Lower lobe of right lung (tissue), 2 donors: ENCODE data around the gene ELSPBP1. TPM values are rescaled to one million over a fixed set of nuclear protein-coding genes. Genes with fewer than 3 reads are reported as not detected.
"Not testable (repeated sequence)": the region's sequence is repeated elsewhere in the genome, so short reads cannot be mapped to it uniquely, and the experiment has no call there.

Experiments used
- ATAC-seq, 2 donors: fragments of 200-7000 bp; cut with Tn5 transposase; one replicate each; pipeline ENCODE4 v1.9.1; 2020 to 2022; ENCODE audit warnings: mild to moderate bottlenecking in 2 of 2, moderate library complexity in 2 of 2
- DNase-seq: peaks from one replicate; pipeline ENCODE4 v3.0.0-alpha.2; 2020
- H3K27ac ChIP-seq: fragments of 200-600 bp; one replicate; pipeline ENCODE4 v1.8.0; 2022
- H3K27me3 ChIP-seq: fragments of 200-600 bp; one replicate; pipeline ENCODE4 v1.8.0; 2022; ENCODE audit warnings: low read depth
- H3K36me3 ChIP-seq: fragments of 200-600 bp; one replicate; pipeline ENCODE4 v1.8.0; 2022; ENCODE audit warnings: mild to moderate bottlenecking
- H3K4me1 ChIP-seq: fragments of 200-600 bp; one replicate; pipeline ENCODE4 v1.8.0; 2022
- H3K4me3 ChIP-seq: fragments of 200-600 bp; one replicate; pipeline ENCODE4 v1.8.0; 2022; ENCODE audit warnings: mild to moderate bottlenecking
- H3K9me3 ChIP-seq: fragments of 200-600 bp; one replicate; pipeline ENCODE4 v1.8.0; 2022
- intact Hi-C: fragments of 100-400 bp; cut with DNase I; formaldehyde crosslinking; loops from one replicate; pipeline ENCODE4 v1.11.0; 2022
- long read RNA-seq: library from polyadenylated mRNA; unstranded; transcript quantifications from one replicate; pipeline ENCODE4 v2.0.0, GENCODE V29; 2021
- total RNA-seq: library from RNA; stranded (reverse); fragmentation: NEBNext Ultra II Directional; extraction: Animal tissue kit (Norgen Biotek cat#: 25700); gene quantifications from one replicate; pipeline ENCODE4 v1.2.1, GENCODE V29; 2021
- TF ChIP-seq, protein P1 (sequence below): fragments of 200-600 bp; IDR thresholded peaks from one replicate; pipeline ENCODE4 v1.8.0; 2022; ENCODE audit warnings: antibody characterized with exemption, mild to moderate bottlenecking
- donor health status: DM: no; HTN: yes; CAD: no; lungs with severe emphysema.

The ELSPBP1 gene
- total RNA-seq: not detected
- long read RNA-seq: 0 reads

DNA sequence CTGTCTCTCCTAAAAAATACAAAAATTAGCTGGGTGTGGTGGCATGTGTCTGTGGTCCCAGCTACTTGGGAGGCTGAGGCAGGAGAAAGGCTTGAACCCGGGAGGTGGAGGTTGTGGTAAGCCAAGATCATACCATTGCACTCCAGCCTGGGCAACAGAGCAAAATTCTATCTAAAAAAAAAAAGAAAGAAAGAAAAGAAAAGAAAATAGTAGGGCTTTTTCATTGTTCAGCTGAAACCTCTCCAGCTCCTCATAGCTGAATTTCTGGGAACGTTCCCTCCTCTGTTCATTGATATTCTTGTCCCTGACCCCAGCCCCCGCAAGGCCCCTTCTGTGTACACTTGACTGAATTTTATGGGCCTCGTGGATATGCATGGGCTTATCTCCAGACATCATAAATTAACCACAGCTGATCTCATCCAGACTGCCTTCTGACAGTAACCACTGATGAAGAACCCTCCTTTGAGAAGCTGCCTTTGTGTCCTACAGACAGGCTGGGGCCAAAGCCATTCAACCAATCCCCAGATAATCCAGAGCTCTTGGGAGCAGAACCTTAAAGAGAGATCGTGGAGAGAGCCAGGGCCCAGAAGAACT lies at the start of gene ELSPBP1:
TSS of gene ELSPBP1 (plus strand) at position 424 of the 594 bp plus-strand sequence. CDS start 14,036 bp downstream, outside the sequence.
- Histone ChIP-seq H3K27ac (no peak within 1 kb of the TSS), H3K27me3 (peaks cover 14% of the 10 kb centered on the region), H3K9me3 (no peaks in the 10 kb centered on the region), H3K4me3 (no peak within 1 kb of the TSS), H3K4me1 (no peaks in the 10 kb centered on the region), H3K36me3 (no peaks in the 10 kb centered on the region)
- ATAC-seq (no peak), DNase-seq (no peak)
- TF ChIP-seq, protein P1, sequence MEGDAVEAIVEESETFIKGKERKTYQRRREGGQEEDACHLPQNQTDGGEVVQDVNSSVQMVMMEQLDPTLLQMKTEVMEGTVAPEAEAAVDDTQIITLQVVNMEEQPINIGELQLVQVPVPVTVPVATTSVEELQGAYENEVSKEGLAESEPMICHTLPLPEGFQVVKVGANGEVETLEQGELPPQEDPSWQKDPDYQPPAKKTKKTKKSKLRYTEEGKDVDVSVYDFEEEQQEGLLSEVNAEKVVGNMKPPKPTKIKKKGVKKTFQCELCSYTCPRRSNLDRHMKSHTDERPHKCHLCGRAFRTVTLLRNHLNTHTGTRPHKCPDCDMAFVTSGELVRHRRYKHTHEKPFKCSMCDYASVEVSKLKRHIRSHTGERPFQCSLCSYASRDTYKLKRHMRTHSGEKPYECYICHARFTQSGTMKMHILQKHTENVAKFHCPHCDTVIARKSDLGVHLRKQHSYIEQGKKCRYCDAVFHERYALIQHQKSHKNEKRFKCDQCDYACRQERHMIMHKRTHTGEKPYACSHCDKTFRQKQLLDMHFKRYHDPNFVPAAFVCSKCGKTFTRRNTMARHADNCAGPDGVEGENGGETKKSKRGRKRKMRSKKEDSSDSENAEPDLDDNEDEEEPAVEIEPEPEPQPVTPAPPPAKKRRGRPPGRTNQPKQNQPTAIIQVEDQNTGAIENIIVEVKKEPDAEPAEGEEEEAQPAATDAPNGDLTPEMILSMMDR: no peak
- intact Hi-C loops: no loop called here

DNA sequence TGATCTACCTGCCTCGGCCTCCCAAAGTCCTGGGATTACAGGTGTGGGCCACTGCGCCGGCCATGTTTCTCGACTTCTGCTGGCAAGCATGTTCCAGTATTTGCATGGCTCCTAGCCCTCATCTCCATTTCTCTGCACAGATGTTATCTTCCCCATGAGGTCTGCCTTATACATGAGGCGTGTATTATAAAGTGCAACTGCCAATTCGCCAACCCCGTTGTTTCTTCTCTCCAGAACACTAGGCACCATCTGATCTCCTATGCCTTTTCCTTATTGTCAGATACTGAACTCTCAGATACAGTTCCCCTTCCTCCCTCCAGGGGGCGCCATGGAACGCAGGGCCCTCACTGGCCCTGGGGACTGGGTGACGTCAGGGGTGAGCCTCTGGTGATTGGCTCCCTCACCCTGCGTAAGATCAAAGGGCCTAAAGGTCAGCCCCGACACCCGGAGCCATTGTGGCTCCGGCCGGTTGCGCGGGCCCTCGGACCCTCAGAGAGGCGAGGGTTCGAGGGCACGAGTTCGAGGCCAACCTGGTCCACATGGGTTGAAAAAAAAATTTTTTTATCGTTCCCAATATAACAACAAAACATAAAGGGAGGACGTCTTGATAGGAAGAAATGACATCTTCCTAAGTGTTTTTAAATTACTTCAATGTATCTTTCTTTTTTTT lies 44.4 kb upstream of the ELSPBP1 start:
- ATAC-seq, H3K27me3 ChIP-seq, H3K4me1 ChIP-seq, H3K27ac ChIP-seq, H3K4me3 ChIP-seq, DNase-seq, H3K9me3 ChIP-seq, intact Hi-C loops, H3K36me3 ChIP-seq: not testable (repeated sequence)

DNA sequence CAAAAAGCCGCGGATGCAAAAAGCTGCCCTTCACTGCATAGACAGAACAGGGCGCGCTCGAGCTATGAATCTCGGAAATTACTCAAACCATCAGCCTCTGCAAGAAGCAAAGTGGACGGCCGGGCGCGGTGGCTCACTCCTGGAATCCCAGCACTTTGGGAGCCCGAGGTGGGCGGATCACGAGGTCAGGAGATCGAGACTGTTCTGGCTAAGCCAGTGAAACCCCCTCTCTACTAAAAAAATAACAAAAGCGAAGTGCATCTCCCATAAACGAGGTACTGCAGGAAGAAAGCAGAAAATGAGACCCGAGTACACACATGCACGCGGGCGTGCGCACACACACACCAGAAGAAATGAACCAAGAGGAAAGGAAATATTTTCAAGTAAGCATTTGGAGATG lies 42.3 kb upstream of the ELSPBP1 start:
- DNase-seq, H3K4me1 ChIP-seq, H3K4me3 ChIP-seq, H3K36me3 ChIP-seq, intact Hi-C loops, H3K27ac ChIP-seq, H3K9me3 ChIP-seq, H3K27me3 ChIP-seq, ATAC-seq: not testable (repeated sequence)

- H3K4me1 ChIP-seq, H3K4me3 ChIP-seq, H3K36me3 ChIP-seq, H3K9me3 ChIP-seq, DNase-seq, ATAC-seq, H3K27ac ChIP-seq, intact Hi-C loops, H3K27me3 ChIP-seq: not testable (repeated sequence)
Observed at GRCh38 chr19:47955936-47956335, 38.5 kb upstream of the ELSPBP1 start.

DNA sequence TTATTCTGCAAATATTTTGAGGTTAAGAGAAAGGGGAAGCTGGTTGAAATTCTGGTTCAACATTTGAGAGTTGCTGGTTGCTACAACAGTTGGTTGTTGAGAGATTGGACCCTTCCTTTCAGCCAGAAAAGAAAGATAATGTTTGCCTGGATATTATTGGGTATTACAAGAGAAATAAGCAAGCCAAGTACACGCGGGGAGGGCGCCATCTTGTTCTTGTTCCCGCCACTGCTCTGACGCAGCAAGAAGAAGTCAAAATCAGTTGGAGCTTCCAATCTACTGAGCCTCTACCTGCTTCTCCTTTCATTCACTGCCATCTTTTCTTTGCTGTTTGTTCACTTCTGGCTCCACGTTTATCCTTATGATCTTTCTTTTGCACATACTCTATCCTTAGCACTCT lies 20.9 kb upstream of the ELSPBP1 start:
- TF ChIP-seq, protein P1: no peak
- Histone ChIP-seq H3K9me3 (no peaks in the 10 kb centered on the region), H3K27ac (no peak overlapping the region), H3K27me3 (peaks cover 16% of the 10 kb centered on the region), H3K4me1 (no peaks in the 10 kb centered on the region), H3K36me3 (no peaks in the 10 kb centered on the region), H3K4me3 (no peak overlapping the region)
- no peak for DNase-seq
- intact Hi-C loops: no loop called here
- ATAC-seq: no peak

DNA sequence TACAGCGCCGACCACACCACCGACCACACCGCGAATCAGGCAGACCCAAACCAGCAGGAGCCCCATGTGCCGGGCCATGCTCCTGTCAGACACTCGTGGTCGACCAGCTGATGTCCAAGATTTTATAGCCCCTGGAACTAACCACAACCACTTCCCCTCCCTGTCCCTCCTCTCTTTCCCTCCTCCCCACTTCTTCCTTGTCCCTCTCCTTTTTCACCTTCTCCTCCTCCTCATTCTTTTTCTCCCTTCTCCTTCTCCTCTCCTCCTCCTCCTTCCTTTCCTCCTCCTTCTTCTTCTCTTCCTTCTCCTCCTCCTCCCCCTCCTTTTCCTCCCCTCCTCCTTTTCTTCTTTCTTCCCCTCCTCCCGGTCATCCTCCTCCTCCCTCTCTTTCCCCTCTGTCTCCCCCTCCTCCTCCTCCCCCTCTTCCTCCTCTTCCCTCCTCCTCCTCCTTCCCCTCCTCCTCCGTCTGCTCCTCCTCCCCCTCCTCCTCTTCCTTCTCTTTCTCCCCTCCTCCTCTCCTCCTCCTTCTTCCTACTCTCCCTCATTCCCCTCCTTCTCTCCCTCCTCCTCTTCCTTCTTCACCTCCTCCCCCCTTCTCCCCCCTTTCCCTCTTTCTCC lies 3.1 kb upstream of the ELSPBP1 start:
- H3K27me3 ChIP-seq: peaks cover 21% of the 10 kb centered on the region
- no peaks in the 10 kb centered on the region for H3K9me3 ChIP-seq
- no peak for DNase-seq
- intact Hi-C loops: no loop called here
- H3K27ac ChIP-seq: no peak overlapping the region
- H3K4me3 ChIP-seq: no peak overlapping the region
- TF ChIP-seq, protein P1: no peak
- H3K36me3 ChIP-seq: no peaks in the 10 kb centered on the region
- ATAC-seq: no peak
- no peaks in the 10 kb centered on the region for H3K4me1 ChIP-seq

DNA sequence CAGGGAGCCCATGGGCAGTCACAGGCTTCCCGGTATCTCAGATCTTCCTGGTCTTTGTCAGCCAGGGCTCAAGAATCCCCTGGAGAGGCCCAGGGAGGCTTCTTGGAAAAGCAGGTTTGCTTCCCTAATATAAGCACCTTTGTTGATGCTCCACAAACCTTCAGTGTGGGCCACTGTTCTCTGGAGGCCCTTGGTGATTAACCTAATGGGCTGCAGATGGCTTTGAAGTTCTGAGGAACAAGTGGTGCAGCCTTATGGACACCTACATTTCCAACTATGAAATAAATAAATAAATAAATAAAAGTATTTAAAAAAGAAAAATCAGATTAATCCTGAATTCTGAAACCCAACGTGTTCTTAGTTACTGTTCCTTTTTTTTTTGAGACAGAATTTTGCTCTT lies 2.4 kb upstream of the ELSPBP1 start, which contains the start of gene BSPH1:
TSS of gene BSPH1 (minus strand) at position 101 of the 400 bp plus-strand sequence. CDS start at position 12, 89 bp downstream.
- intact Hi-C loops: no loop called here
- H3K9me3 ChIP-seq: no peaks in the 10 kb centered on the region
- no peaks in the 10 kb centered on the region for H3K36me3 ChIP-seq
- H3K27ac ChIP-seq: no peak within 1 kb of the TSS
- H3K4me3 ChIP-seq: no peak within 1 kb of the TSS
- no peaks in the 10 kb centered on the region for H3K4me1 ChIP-seq
- peaks cover 21% of the 10 kb centered on the region for H3K27me3 ChIP-seq
- DNase-seq (no peak), ATAC-seq (no peak)
- TF ChIP-seq, protein P1: no peak
